ENCODE data around the gene MSANTD1. TPM values are rescaled to one million over a fixed set of nuclear protein-coding genes. Genes with fewer than 3 reads are reported as not detected.

The MSANTD1 gene
- total and polyA plus RNA-seq, 2 donors, result 0.24 to 0.85 TPM

- peaks cover 7% of the 10 kb centered on the region for H3K36me3 ChIP-seq (ENCODE audit: insufficient read depth)
- 95% methylated on average over 6 of the region's 6 CpGs for WGBS
- no peak for DNase-seq (ENCODE audit: extremely low spot score)
- H3K27ac ChIP-seq (ENCODE audit: low read depth), result no peak overlapping the region
- H3K4me1 ChIP-seq (ENCODE audit: insufficient read depth), result no peaks in the 10 kb centered on the region
- no peak overlapping the region for H3K4me3 ChIP-seq (ENCODE audit: low read depth, low read length)
Measured at GRCh38 chr4:3210467-3210866, 38.5 kb upstream of the MSANTD1 start.

GRCh38 chr4:3211866-3212265, 37.1 kb upstream of the MSANTD1 start:
- H3K4me1 ChIP-seq (ENCODE audit: insufficient read depth), result no peaks in the 10 kb centered on the region
- H3K4me3 ChIP-seq (ENCODE audit: low read depth, low read length), result no peak overlapping the region
- WGBS, result 96% methylated on average over 8 of the region's 8 CpGs
- H3K36me3 ChIP-seq (ENCODE audit: insufficient read depth), result peaks cover 9% of the 10 kb centered on the region
- no peak for DNase-seq (ENCODE audit: extremely low spot score)
- no peak overlapping the region for H3K27ac ChIP-seq (ENCODE audit: low read depth)

- Histone ChIP-seq H3K4me1 (ENCODE audit: insufficient read depth) (no peaks in the 10 kb centered on the region), H3K4me3 (ENCODE audit: low read depth, low read length) (no peak overlapping the region), H3K27ac (ENCODE audit: low read depth) (no peak overlapping the region), H3K36me3 (ENCODE audit: insufficient read depth) (peaks cover 10% of the 10 kb centered on the region)
- no peak for DNase-seq (ENCODE audit: extremely low spot score)
- 95% methylated on average over 12 of the region's 12 CpGs for WGBS
Measured at GRCh38 chr4:3212391-3213105, 36.4 kb upstream of the MSANTD1 start.

- Histone ChIP-seq H3K4me1 (ENCODE audit: insufficient read depth) (no peaks in the 10 kb centered on the region), H3K4me3 (ENCODE audit: low read depth, low read length) (no peak overlapping the region), H3K27ac (ENCODE audit: low read depth) (no peak overlapping the region), H3K36me3 (ENCODE audit: insufficient read depth) (peaks cover 10% of the 10 kb centered on the region)
- DNase-seq (ENCODE audit: extremely low spot score), result no peak
- 97% methylated on average over 4 of the region's 4 CpGs for WGBS
Measured at GRCh38 chr4:3213106-3213425, 35.9 kb upstream of the MSANTD1 start.

GRCh38 chr4:3213661-3214250, 35.2 kb upstream of the MSANTD1 start:
- Histone ChIP-seq H3K4me1 (ENCODE audit: insufficient read depth) (no peaks in the 10 kb centered on the region), H3K27ac (ENCODE audit: low read depth) (no peak overlapping the region), H3K4me3 (ENCODE audit: low read depth, low read length) (no peak overlapping the region), H3K36me3 (ENCODE audit: insufficient read depth) (peaks cover 10% of the 10 kb centered on the region)
- no peak for DNase-seq (ENCODE audit: extremely low spot score)
- 96% methylated on average over 15 of the region's 15 CpGs for WGBS

GRCh38 chr4:3215256-3215655, 33.7 kb upstream of the MSANTD1 start:
- Histone ChIP-seq H3K4me1 (ENCODE audit: insufficient read depth) (no peaks in the 10 kb centered on the region), H3K27ac (ENCODE audit: low read depth) (no peak overlapping the region), H3K4me3 (ENCODE audit: low read depth, low read length) (no peak overlapping the region), H3K36me3 (ENCODE audit: insufficient read depth) (peaks cover 6% of the 10 kb centered on the region)
- WGBS, result 95% methylated on average over 12 of the region's 12 CpGs
- DNase-seq (ENCODE audit: extremely low spot score), result no peak

- WGBS, result 97% methylated on average over 4 of the region's 4 CpGs
- H3K27ac ChIP-seq (ENCODE audit: low read depth), result no peak overlapping the region
- DNase-seq (ENCODE audit: extremely low spot score), result no peak
- no peak overlapping the region for H3K4me3 ChIP-seq (ENCODE audit: low read depth, low read length)
- no peaks in the 10 kb centered on the region for H3K4me1 ChIP-seq (ENCODE audit: insufficient read depth)
- H3K36me3 ChIP-seq (ENCODE audit: insufficient read depth), result peaks cover 6% of the 10 kb centered on the region
Measured at GRCh38 chr4:3215733-3216132, 33.2 kb upstream of the MSANTD1 start.

- Histone ChIP-seq H3K27ac (ENCODE audit: low read depth) (no peak overlapping the region), H3K4me1 (ENCODE audit: insufficient read depth) (no peaks in the 10 kb centered on the region), H3K36me3 (ENCODE audit: insufficient read depth) (peaks cover 6% of the 10 kb centered on the region), H3K4me3 (ENCODE audit: low read depth, low read length) (no peak overlapping the region)
- 83% methylated on average over 2 of the region's 2 CpGs for WGBS
- no peak for DNase-seq (ENCODE audit: extremely low spot score)
Measured at GRCh38 chr4:3217266-3217665, 31.7 kb upstream of the MSANTD1 start.

- no peak for DNase-seq (ENCODE audit: extremely low spot score)
- Histone ChIP-seq H3K4me3 (ENCODE audit: low read depth, low read length) (no peak overlapping the region), H3K4me1 (ENCODE audit: insufficient read depth) (no peaks in the 10 kb centered on the region), H3K36me3 (ENCODE audit: insufficient read depth) (peaks cover 6% of the 10 kb centered on the region), H3K27ac (ENCODE audit: low read depth) (no peak overlapping the region)
- 95% methylated on average over 16 of the region's 16 CpGs for WGBS
Measured at GRCh38 chr4:3217771-3218170, 31.2 kb upstream of the MSANTD1 start.

- Histone ChIP-seq H3K4me3 (ENCODE audit: low read depth, low read length) (no peak overlapping the region), H3K27ac (ENCODE audit: low read depth) (no peak overlapping the region), H3K4me1 (ENCODE audit: insufficient read depth) (no peaks in the 10 kb centered on the region), H3K36me3 (ENCODE audit: insufficient read depth) (peaks cover 4% of the 10 kb centered on the region)
- WGBS, result 92% methylated on average over 20 of the region's 20 CpGs
- no peak for DNase-seq (ENCODE audit: extremely low spot score)
Measured at GRCh38 chr4:3218824-3219760, 29.9 kb upstream of the MSANTD1 start.

GRCh38 chr4:3219761-3220475, 29.0 kb upstream of the MSANTD1 start:
- WGBS, result 77% methylated on average over 9 of the region's 9 CpGs
- no peak for DNase-seq (ENCODE audit: extremely low spot score)
- Histone ChIP-seq H3K36me3 (ENCODE audit: insufficient read depth) (peaks cover 4% of the 10 kb centered on the region), H3K27ac (ENCODE audit: low read depth) (no peak overlapping the region), H3K4me1 (ENCODE audit: insufficient read depth) (no peaks in the 10 kb centered on the region), H3K4me3 (ENCODE audit: low read depth, low read length) (no peak overlapping the region)

- no peak overlapping the region for H3K27ac ChIP-seq (ENCODE audit: low read depth)
- 74% methylated on average over 8 of the region's 8 CpGs for WGBS
- H3K4me1 ChIP-seq (ENCODE audit: insufficient read depth), result no peaks in the 10 kb centered on the region
- no peak overlapping the region for H3K4me3 ChIP-seq (ENCODE audit: low read depth, low read length)
- H3K36me3 ChIP-seq (ENCODE audit: insufficient read depth), result peaks cover 3% of the 10 kb centered on the region
- DNase-seq (ENCODE audit: extremely low spot score), result no peak
Measured at GRCh38 chr4:3220476-3221183, 28.3 kb upstream of the MSANTD1 start.

- H3K4me1 ChIP-seq (ENCODE audit: insufficient read depth), result no peaks in the 10 kb centered on the region
- no peak for DNase-seq (ENCODE audit: extremely low spot score)
- no peak overlapping the region for H3K27ac ChIP-seq (ENCODE audit: low read depth)
- H3K4me3 ChIP-seq (ENCODE audit: low read depth, low read length), result no peak overlapping the region
- 93% methylated on average over 8 of the region's 8 CpGs for WGBS
- H3K36me3 ChIP-seq (ENCODE audit: insufficient read depth), result peaks cover 2% of the 10 kb centered on the region
Measured at GRCh38 chr4:3221184-3221494, 27.8 kb upstream of the MSANTD1 start.

Data from urinary bladder (tissue), 4 donors.